DOHH2 (cell line): ENCODE data around the gene LRRC70.

Experiments used
- CTCF ChIP-seq: fragments of 200-600 bp; sonication (generic); IDR thresholded peaks from one replicate; pipeline ENCODE4 v1.5.1; 2014; ENCODE audit warnings: antibody characterized with exemption, mild to moderate bottlenecking, low read depth, low read length; ENCODE audit not compliant: poor library complexity, severe bottlenecking
- EZH2phosphoT487 ChIP-seq: fragments of 200-600 bp; sonication (generic); IDR thresholded peaks from 2 replicates; pipeline ENCODE4 v1.6.1; 2017; ENCODE audit warnings: borderline replicate concordance, mild to moderate bottlenecking, antibody characterized with exemption, low read length, moderate library complexity, mixed read lengths

GRCh38 chr5:62588668-62589067 lies 10.0 kb downstream of the LRRC70 start:
- TF ChIP-seq CTCF: no peak
- no peak for TF ChIP-seq EZH2phosphoT487
